B cell (primary cell): ENCODE data around the gene GNPDA2. TPM values are rescaled to one million over a fixed set of nuclear protein-coding genes. Genes with fewer than 3 reads are reported as not detected.

ENCODE experiments used
- ATAC-seq: fragments of 200-7000 bp; cut with Tn5 transposase; one replicate; pipeline ENCODE4 v1.10.0; 2021; ENCODE audit warnings: low read depth, mild to moderate bottlenecking, moderate number of reproducible peaks, moderate library complexity
- CTCF ChIA-PET: fragments of 350-600 bp; sonication (Branson Sonifier 250); formaldehyde crosslinking; loops from one replicate; lab custom pipeline; 2021; ENCODE audit warnings: antibody characterized with exemption, inconsistent platforms; lab: Charles Lee
- POLR2A ChIA-PET: fragments of 350-600 bp; sonication (Branson Sonifier 250); formaldehyde crosslinking; loops from one replicate; lab custom pipeline; 2021; ENCODE audit warnings: antibody characterized with exemption; lab: Charles Lee
- DNase-seq: peaks from one replicate; pipeline ENCODE4 v3.0.0; 2013
- H2AFZ ChIP-seq: 2 replicates; pipeline ENCODE4 v1.6.1; 2012; ENCODE audit warnings: mild to moderate bottlenecking, low read depth, low read length; ENCODE audit not compliant: insufficient read depth, poor library complexity, severe bottlenecking
- H3K27ac ChIP-seq, 2 donors: 1 replicate in 1 of 2; 2 replicates in 1 of 2; pipeline ENCODE4 v1.5.1; 2012 to 2013; ENCODE audit warnings: low read length in 2 of 2, mild to moderate bottlenecking in 2 of 2, moderate library complexity in 1 of 2
- H3K27me3 ChIP-seq, 4 experiments: fragments of 200-600 bp in 1 of 4; sonication (generic) in 1 of 4; replicated peaks in 1 of 4; 1 replicate in 2 of 4; 2 replicates in 2 of 4; pipeline versions ENCODE4 v1.6.1 to v1.7.0; 2013 to 2016; ENCODE audit warnings: low read length in 3 of 4, mild to moderate bottlenecking in 2 of 4, mixed read lengths in 1 of 4, moderate library complexity in 1 of 4; ENCODE audit not compliant: insufficient read depth in 4 of 4, control insufficient read depth in 3 of 4; ENCODE audit errors: control extremely low read depth in 1 of 4
- H3K36me3 ChIP-seq, 2 experiments: replicated peaks in 1 of 2; 1 replicate in 1 of 2; 2 replicates in 1 of 2; pipeline versions ENCODE4 v1.6.1 to v1.7.1; 2013; ENCODE audit warnings: low read length in 1 of 2; ENCODE audit not compliant: insufficient read depth in 2 of 2, control insufficient read depth in 1 of 2; ENCODE audit errors: control extremely low read depth in 1 of 2, extremely low read depth in 1 of 2
- H3K4me1 ChIP-seq, 2 donors: fragments of 200-600 bp in 1 of 2; sonication (generic) in 1 of 2; 1 replicate in 1 of 2; 2 replicates in 1 of 2; pipeline versions ENCODE4 v1.5.1 to v1.6.1; 2013 to 2017; ENCODE audit warnings: low read length in 2 of 2; ENCODE audit not compliant: control insufficient read depth in 2 of 2, insufficient read depth in 2 of 2
- H3K4me2 ChIP-seq: replicated peaks from 2 replicates; pipeline ENCODE3; 2012; ENCODE audit warnings: mild to moderate bottlenecking, low read depth, low read length; ENCODE audit not compliant: poor library complexity, severe bottlenecking
- H3K4me3 ChIP-seq, 5 experiments: fragments of 200-600 bp in 1 of 5; sonication (generic) in 1 of 5; 1 replicate in 3 of 5; 2 replicates in 2 of 5; pipeline versions ENCODE4 v1.5.1 to v1.7.0; 2011 to 2016; ENCODE audit warnings: low read length in 4 of 5, mild to moderate bottlenecking in 4 of 5, low read depth in 2 of 5, control low read depth in 1 of 5, moderate library complexity in 1 of 5; ENCODE audit not compliant: insufficient read depth in 1 of 5; ENCODE audit errors: control extremely low read depth in 1 of 5, extremely low read depth in 1 of 5
- H3K79me2 ChIP-seq: fragments of 200-600 bp; sonication (generic); one replicate; pipeline ENCODE4 v1.6.0; 2016; ENCODE audit warnings: low read length; ENCODE audit not compliant: control insufficient read depth, insufficient read depth
- H3K9ac ChIP-seq: fragments of 200-600 bp; sonication (generic); 2 replicates; pipeline ENCODE4 v1.6.1; 2017; ENCODE audit warnings: mild to moderate bottlenecking, low read length, moderate library complexity
- H3K9me3 ChIP-seq, 3 donors: one replicate each; pipeline versions ENCODE4 v1.6.1 to v1.7.1; 2013; ENCODE audit warnings: low read length in 2 of 3; ENCODE audit not compliant: control insufficient read depth in 2 of 3, insufficient read depth in 1 of 3; ENCODE audit errors: control extremely low read depth in 1 of 3
- H4K20me1 ChIP-seq: 2 replicates; pipeline ENCODE4 v1.6.0; 2012; ENCODE audit warnings: mild to moderate bottlenecking, low read length; ENCODE audit not compliant: insufficient read depth, control insufficient read depth, poor library complexity, severe bottlenecking
- H3K27ac Mint-ChIP-seq: one replicate; pipeline ENCODE4 v1.8.0; 2021; ENCODE audit warnings: mixed read lengths
- H3K27me3 Mint-ChIP-seq: one replicate; pipeline ENCODE4 v1.8.0; 2021; ENCODE audit warnings: mixed read lengths
- H3K4me1 Mint-ChIP-seq: one replicate; pipeline ENCODE4 v1.8.0; 2021; ENCODE audit warnings: mixed read lengths
- H3K4me3 Mint-ChIP-seq: one replicate; pipeline ENCODE4 v1.8.0; 2021; ENCODE audit warnings: mixed read lengths
- H3K9me3 Mint-ChIP-seq: one replicate; pipeline ENCODE4 v1.8.0; 2022; ENCODE audit warnings: mixed read lengths; ENCODE audit not compliant: insufficient read depth
- CTCF ChIP-seq: fragments of 200-600 bp; IDR thresholded peaks from one replicate; pipeline ENCODE4 v1.8.0; 2022; ENCODE audit warnings: antibody characterized with exemption, mild to moderate bottlenecking
- EZH2 ChIP-seq: IDR thresholded peaks from 2 replicates; pipeline ENCODE4 v1.6.1; 2012; ENCODE audit warnings: borderline replicate concordance, low read depth, mild to moderate bottlenecking, moderate library complexity, low read length; ENCODE audit not compliant: insufficient read depth, poor library complexity, severe bottlenecking
- WGBS: methylation state at CpG from one replicate; pipeline ENCODE4 v1.1.5; 2013; ENCODE audit warnings: missing lambda C conversion rate; ENCODE audit not compliant: insufficient coverage; 5-methylcytosine and 5-hydroxymethylcytosine counted together
- intact Hi-C: fragments of 100-400 bp; cut with micrococcal nuclease; formaldehyde crosslinking; loops from one replicate; pipeline ENCODE4 v1.10.0; 2022
- polyA plus RNA-seq: library from polyadenylated mRNA; depleted of rRNA; stranded (reverse); fragments of >200 nt; gene quantifications from 2 replicates; pipeline ENCODE4 v1.2.3, GENCODE V29; 2012
- total RNA-seq, 2 donors: library from RNA; stranded (reverse); fragments of 120-200 nt in 1 of 2; gene quantifications; 1 replicate in 1 of 2; 2 replicates in 1 of 2; pipeline versions ENCODE4 v1.2.3 to v1.2.4, GENCODE V29; 2013 to 2022

Gene GNPDA2
- total and polyA plus RNA-seq, 2 donors (not counting 1 experiment from before 2014, with no cell fraction given) = 8.1 to 15.5 TPM

GRCh38 chr4:44671636-44672035, 54.7 kb downstream of the GNPDA2 start:
- Mint-ChIP-seq H3K9me3 (no peaks in the 10 kb centered on the region), H3K4me1 (no peaks in the 10 kb centered on the region), H3K27ac (no peak overlapping the region), H3K4me3 (no peak overlapping the region), H3K27me3 (peaks cover 19% of the 10 kb centered on the region)
- DNase-seq (no peak), ATAC-seq (no peak)
- Histone ChIP-seq H3K9me3 (no peaks in the 10 kb centered on the region), H3K4me1 (no peaks in the 10 kb centered on the region), H3K9ac (no peak overlapping the region), H3K4me2 (no peak overlapping the region), H3K36me3 (no peaks in the 10 kb centered on the region), H3K79me2 (no peaks in the 10 kb centered on the region), H4K20me1 (no peaks in the 10 kb centered on the region), H3K27ac (no peak overlapping the region), H3K27me3 (peaks cover 0 to 7% (median 1%) of the 10 kb centered on the region in 4 experiments), H2AFZ (no peak overlapping the region), H3K4me3 (no peak overlapping the region)
- CTCF ChIA-PET = no interaction called here
- WGBS = 83% methylated on average over 2 of the region's 3 CpGs
- intact Hi-C loops = no loop called here
- POLR2A ChIA-PET = no interaction called here
- TF ChIP-seq CTCF = no peak
- TF ChIP-seq EZH2 = no peak

GRCh38 chr4:44670506-44671199, 55.7 kb downstream of the GNPDA2 start:
- Histone ChIP-seq H2AFZ (no peak overlapping the region), H3K4me2 (no peak overlapping the region), H3K4me3 (no peak overlapping the region), H3K9me3 (no peaks in the 10 kb centered on the region), H3K27ac (no peak overlapping the region), H3K27me3 (peaks cover 0 to 12% (median 1%) of the 10 kb centered on the region in 4 experiments), H3K36me3 (no peaks in the 10 kb centered on the region), H3K9ac (no peak overlapping the region), H3K4me1 (no peaks in the 10 kb centered on the region), H3K79me2 (no peaks in the 10 kb centered on the region), H4K20me1 (no peaks in the 10 kb centered on the region)
- WGBS = 88% methylated on average over 4 of the region's 4 CpGs
- intact Hi-C loops = no loop called here
- ATAC-seq (no peak), DNase-seq (no peak)
- ChIA-PET POLR2A (no interaction called here), CTCF (no interaction called here)
- Mint-ChIP-seq H3K27me3 (peaks cover 19% of the 10 kb centered on the region), H3K4me1 (no peaks in the 10 kb centered on the region), H3K27ac (no peak overlapping the region), H3K4me3 (no peak overlapping the region), H3K9me3 (no peaks in the 10 kb centered on the region)
- no peak for TF ChIP-seq EZH2
- TF ChIP-seq CTCF = no peak
